ENCODE measurements around the gene ANKRD10. TPM values are rescaled to one million over a fixed set of nuclear protein-coding genes. Genes with fewer than 3 reads are reported as not detected.
A peak's percentile ranks its signal among the peaks of the same experiment; 100 is the strongest.

ANKRD10 gene
- total RNA-seq, 4 donors from 2014 or later = 145 to 381 (median 164) TPM

GRCh38 chr13:110944968-110945927, 30.4 kb upstream of the ANKRD10 start:
- H3K27me3 ChIP-seq = no peaks in the 10 kb centered on the region
- no peaks in the 10 kb centered on the region for H3K9me3 ChIP-seq
- in situ Hi-C loops (cut with MboI; ENCODE audit: low sequenced_read_pairs in 4 of 4) = loop anchor here in 3 of 4 donors (10.0 kb wide), 2 partner anchors 90 to 110 kb away; no protein-coding TSS in a partner anchor
- H3K4me3 ChIP-seq = no peak overlapping the region
- TF ChIP-seq CTCF (IDR thresholded peaks at IDR 0.05 in 4 of 5, conservative IDR thresholded peaks at IDR 0.05 in 1 of 5) (no peak), POLR2A (IDR thresholded peaks at IDR 0.05) (no peak)
- ATAC-seq (no peak), DNase-seq (no peak)
- H3K36me3 ChIP-seq = no peaks in the 10 kb centered on the region
- intact Hi-C loops (cut with DNase I; ENCODE audit: low total_unique reads) = loop anchor here (1.0 kb wide), 2 partner anchors 93 to 105 kb away; no protein-coding TSS in a partner anchor
- H3K4me1 ChIP-seq = peaks cover 4 to 6% of the 10 kb centered on the region in 2 donors
- H3K27ac ChIP-seq = no peak overlapping the region

GRCh38 chr13:110944121-110944967, 29.5 kb upstream of the ANKRD10 start:
- H3K4me3 ChIP-seq = no peak overlapping the region
- peak; percentile 82 to 86 for ATAC-seq
- H3K27ac ChIP-seq = peak overlapping the region in 2 of 4 donors; percentile 27 to 37
- no peaks in the 10 kb centered on the region for H3K27me3 ChIP-seq
- DNase-seq = peak in 1 of 2 donors; percentile 39
- in situ Hi-C loops (cut with MboI; ENCODE audit: low sequenced_read_pairs in 4 of 4) (loop anchor here in 3 of 4 donors (10.0 kb wide), 2 partner anchors 90 to 110 kb away; no protein-coding TSS in a partner anchor), intact Hi-C loops (cut with DNase I; ENCODE audit: low total_unique reads) (loop anchor here (1.0 kb wide), 2 partner anchors 94 to 106 kb away; no protein-coding TSS in a partner anchor)
- H3K4me1 ChIP-seq = peaks cover 4 to 6% of the 10 kb centered on the region in 2 donors
- H3K9me3 ChIP-seq = no peaks in the 10 kb centered on the region
- H3K36me3 ChIP-seq = no peaks in the 10 kb centered on the region
- peak; percentile 36 to 81 (median 70) for TF ChIP-seq CTCF (IDR thresholded peaks at IDR 0.05 in 4 of 5, conservative IDR thresholded peaks at IDR 0.05 in 1 of 5)
- TF ChIP-seq POLR2A (IDR thresholded peaks at IDR 0.05) = no peak

GRCh38 chr13:110942248-110942981, 27.5 kb upstream of the ANKRD10 start:
- in situ Hi-C loops (cut with MboI; ENCODE audit: low sequenced_read_pairs in 4 of 4) (loop anchor here in 3 of 4 donors (10.0 kb wide), 2 partner anchors 92 to 112 kb away; no protein-coding TSS in a partner anchor), intact Hi-C loops (cut with DNase I; ENCODE audit: low total_unique reads) (no loop called here)
- Histone ChIP-seq H3K27me3 (no peaks in the 10 kb centered on the region), H3K4me1 (peaks cover 4 to 6% of the 10 kb centered on the region in 2 donors), H3K9me3 (no peaks in the 10 kb centered on the region), H3K4me3 (no peak overlapping the region), H3K36me3 (no peaks in the 10 kb centered on the region), H3K27ac (no peak overlapping the region)
- no peak for ATAC-seq
- no peak for DNase-seq
- TF ChIP-seq POLR2A (IDR thresholded peaks at IDR 0.05) = no peak
- TF ChIP-seq CTCF (IDR thresholded peaks at IDR 0.05 in 4 of 5, conservative IDR thresholded peaks at IDR 0.05 in 1 of 5) = no peak
